22Rv1 (cell line): Measurements from ENCODE around the gene INPP5J.

ENCODE experiments used
- CTCF ChIP-seq: fragments of 450-650 bp; IDR thresholded peaks from 2 replicates; pipeline ENCODE4 v1.5.1; 2017; ENCODE audit warnings: mild to moderate bottlenecking
- ZFX ChIP-seq: fragments of 450-650 bp; IDR thresholded peaks from 2 replicates; pipeline ENCODE4 v1.6.1; 2017; ENCODE audit warnings: antibody characterized with exemption, borderline replicate concordance

GRCh38 chr22:31150615-31151014, 27.8 kb downstream of the INPP5J start:
- TF ChIP-seq CTCF (peak; percentile 71), ZFX (no peak)
